Stimulated activated CD8-positive, alpha-beta memory T cell treated with anti-CD3 and anti-CD28 coated beads, Interleukin-15, amount 100 ng/mL, for 48 hours (primary cell): Measurements from ENCODE around the gene PHLDA2.

Source experiments
- DNase-seq, 2 donors: peaks; one replicate each; pipeline ENCODE4 v3.0.0-alpha.2; 2020; ENCODE audit warnings: low read depth in 2 of 2

Gene PHLDA2

GRCh38 chr11:2897048-2897447 is 32.2 kb downstream of the PHLDA2 start:
- DNase-seq, result no peak

GRCh38 chr11:2896047-2896446 is 33.2 kb downstream of the PHLDA2 start:
- no peak for DNase-seq

GRCh38 chr11:2893935-2894334 is 35.3 kb downstream of the PHLDA2 start:
- DNase-seq, result no peak

- DNase-seq, result peak; percentile 14 to 16
Measured at GRCh38 chr11:2892967-2893528, 36.2 kb downstream of the PHLDA2 start.

- peak; percentile 33 to 43 for DNase-seq
Measured at GRCh38 chr11:2892215-2892966, 36.8 kb downstream of the PHLDA2 start.

GRCh38 chr11:2891326-2892214 is 37.6 kb downstream of the PHLDA2 start:
- DNase-seq, result no peak

GRCh38 chr11:2890466-2891294 is 38.5 kb downstream of the PHLDA2 start:
- no peak for DNase-seq

- DNase-seq, result no peak
Measured at GRCh38 chr11:2889362-2890273, 39.6 kb downstream of the PHLDA2 start.

GRCh38 chr11:2888266-2888968 is 40.8 kb downstream of the PHLDA2 start:
- peak; percentile 71 to 76 for DNase-seq

GRCh38 chr11:2887515-2888195 is 41.6 kb downstream of the PHLDA2 start:
- no peak for DNase-seq

GRCh38 chr11:2886936-2887335 is 42.3 kb downstream of the PHLDA2 start:
- DNase-seq, result no peak

GRCh38 chr11:2886191-2886894 is 42.9 kb downstream of the PHLDA2 start:
- DNase-seq, result no peak

- DNase-seq, result peak; percentile 61 to 70
Measured at GRCh38 chr11:2885678-2886081, 43.5 kb downstream of the PHLDA2 start, which contains the start of gene CDKN1C. Gene CDKN1C, minus strand, starts transcription at chr11:2885775. Its CDS starts 319 bp downstream, at chr11:2885456.

- DNase-seq, result peak in 1 of 2 donors; percentile 18
Measured at GRCh38 chr11:2885017-2885677, 44.1 kb downstream of the PHLDA2 start.

- no peak for DNase-seq
Measured at GRCh38 chr11:2883979-2884815, 45.0 kb downstream of the PHLDA2 start.

GRCh38 chr11:2883640-2883978 is 45.6 kb downstream of the PHLDA2 start:
- no peak for DNase-seq
